KG1 (cell line): ENCODE measurements around the gene MEIOB.
"Not testable (repeated sequence)": the region's sequence is repeated elsewhere in the genome, so short reads cannot be mapped to it uniquely, and the experiment has no call there.

ENCODE experiments used
- DNase-seq: peaks from one replicate; lab custom pipeline; 2025; lab: John Stamatoyannopoulos, UW

MEIOB gene

GRCh38 chr16:1877804-1878203 is 5.8 kb upstream of the MEIOB start:
- DNase-seq: no peak

- DNase-seq: no peak
These were observed 5.1 kb upstream of the MEIOB start for GRCh38 chr16:1877089-1877488.

- DNase-seq: no peak
These were observed 4.5 kb upstream of the MEIOB start for GRCh38 chr16:1876468-1876867.

GRCh38 chr16:1876066-1876465 is 4.1 kb upstream of the MEIOB start:
- not testable (repeated sequence) for DNase-seq

- no peak for DNase-seq
These were observed 2.9 kb upstream of the MEIOB start for GRCh38 chr16:1874854-1875253.

- no peak for DNase-seq
These were observed 1.4 kb downstream of the MEIOB start for GRCh38 chr16:1870365-1871082.

GRCh38 chr16:1865902-1866690 is 5.9 kb downstream of the MEIOB start:
- DNase-seq: no peak

- DNase-seq: no peak
These were observed 8.1 kb downstream of the MEIOB start for GRCh38 chr16:1863681-1864460.

GRCh38 chr16:1862394-1862793 is 9.6 kb downstream of the MEIOB start:
- no peak for DNase-seq

GRCh38 chr16:1861730-1862129 is 10.2 kb downstream of the MEIOB start:
- no peak for DNase-seq

GRCh38 chr16:1859650-1860049 is 12.3 kb downstream of the MEIOB start:
- DNase-seq: no peak

- DNase-seq: no peak
These were observed 13.6 kb downstream of the MEIOB start for GRCh38 chr16:1858189-1858865.

GRCh38 chr16:1857433-1858097 is 14.4 kb downstream of the MEIOB start:
- DNase-seq: no peak

GRCh38 chr16:1851793-1852192 is 20.2 kb downstream of the MEIOB start:
- no peak for DNase-seq

- DNase-seq: no peak
These were observed 21.0 kb downstream of the MEIOB start for GRCh38 chr16:1850981-1851380.

- no peak for DNase-seq
These were observed 25.5 kb downstream of the MEIOB start for GRCh38 chr16:1846416-1846815.

GRCh38 chr16:1845985-1846384 is 26.0 kb downstream of the MEIOB start:
- DNase-seq: no peak

- no peak for DNase-seq
These were observed 32.4 kb downstream of the MEIOB start for GRCh38 chr16:1839554-1839953.

- no peak for DNase-seq
These were observed 37.9 kb downstream of the MEIOB start for GRCh38 chr16:1834096-1834495.

- no peak for DNase-seq
These were observed 39.0 kb downstream of the MEIOB start for GRCh38 chr16:1832838-1833454.
